ENCODE data around the gene ADAMTS2.

ADAMTS2 gene

GRCh38 chr5:179343021-179343718 lies 2.1 kb downstream of the ADAMTS2 start:
- no peak for DNase-seq

- DNase-seq = no peak
These were observed 2.7 kb downstream of the ADAMTS2 start for GRCh38 chr5:179342577-179342976.

GRCh38 chr5:179340465-179340864 lies 4.8 kb downstream of the ADAMTS2 start:
- DNase-seq = no peak

GRCh38 chr5:179339996-179340395 lies 5.3 kb downstream of the ADAMTS2 start:
- DNase-seq = no peak

GRCh38 chr5:179339081-179339480 lies 6.2 kb downstream of the ADAMTS2 start:
- DNase-seq = no peak

GRCh38 chr5:179337796-179338676 lies 7.2 kb downstream of the ADAMTS2 start:
- no peak for DNase-seq

- DNase-seq = no peak
These were observed 8.1 kb downstream of the ADAMTS2 start for GRCh38 chr5:179336871-179337795.

- no peak for DNase-seq
These were observed 9.0 kb downstream of the ADAMTS2 start for GRCh38 chr5:179336126-179336870.

GRCh38 chr5:179333796-179334761 lies 11.2 kb downstream of the ADAMTS2 start:
- DNase-seq = no peak

- no peak for DNase-seq
These were observed 12.4 kb downstream of the ADAMTS2 start for GRCh38 chr5:179332741-179333290.

- no peak for DNase-seq
These were observed 13.5 kb downstream of the ADAMTS2 start for GRCh38 chr5:179331591-179332375.

- no peak for DNase-seq
These were observed 14.9 kb downstream of the ADAMTS2 start for GRCh38 chr5:179330186-179330900.

- no peak for DNase-seq
These were observed 17.0 kb downstream of the ADAMTS2 start for GRCh38 chr5:179328291-179328690.

GRCh38 chr5:179327021-179327735 lies 18.1 kb downstream of the ADAMTS2 start:
- no peak for DNase-seq

- no peak for DNase-seq
These were observed 18.9 kb downstream of the ADAMTS2 start for GRCh38 chr5:179326122-179326927.

- no peak for DNase-seq
These were observed 19.8 kb downstream of the ADAMTS2 start for GRCh38 chr5:179325296-179326031.
